CD4-positive, alpha-beta T cell treated with Interleukin-1 beta for 1 hour (primary cell): Measurements from ENCODE around the gene ACSL6.
A peak's percentile ranks its signal among the peaks of the same experiment; 100 is the strongest.

Experiments used
- DNase-seq, 2 donors: peaks; one replicate each; pipeline ENCODE4 v3.0.0-alpha.2; 2020 to 2022

The ACSL6 gene

GRCh38 chr5:132011622-132012343 is at the start of gene ACSL6:
Gene ACSL6, minus strand, starts transcription at chr5:132011658. Its CDS starts 105 bp downstream, at chr5:132011553.
- DNase-seq = peak; percentile 20 to 50

- no peak for DNase-seq
These were observed 49.2 kb upstream of the ACSL6 start, which contains the start of gene IL3 for GRCh38 chr5:132060501-132061161. Gene IL3, plus strand, starts transcription at chr5:132060655. Its CDS starts 52 bp downstream, at chr5:132060707.

GRCh38 chr5:132059696-132060500 is 48.4 kb upstream of the ACSL6 start:
- no peak for DNase-seq

- peak in 1 of 2 donors; percentile 42 for DNase-seq
These were observed 47.7 kb upstream of the ACSL6 start for GRCh38 chr5:132059043-132059695.

- DNase-seq = no peak
These were observed 47.2 kb upstream of the ACSL6 start for GRCh38 chr5:132058646-132059042.

- DNase-seq = no peak
These were observed 46.2 kb upstream of the ACSL6 start for GRCh38 chr5:132057498-132058255.

- no peak for DNase-seq
These were observed 45.4 kb upstream of the ACSL6 start for GRCh38 chr5:132056610-132057497.

GRCh38 chr5:132055808-132056609 is 44.6 kb upstream of the ACSL6 start:
- DNase-seq = peak; percentile 55 to 67

- no peak for DNase-seq
These were observed 44.0 kb upstream of the ACSL6 start for GRCh38 chr5:132055441-132055807.

- DNase-seq = no peak
These were observed 43.4 kb upstream of the ACSL6 start for GRCh38 chr5:132054697-132055440.

- no peak for DNase-seq
These were observed 42.7 kb upstream of the ACSL6 start for GRCh38 chr5:132054031-132054696.

GRCh38 chr5:132053483-132053882 is 42.0 kb upstream of the ACSL6 start:
- no peak for DNase-seq

- DNase-seq = no peak
These were observed 41.1 kb upstream of the ACSL6 start for GRCh38 chr5:132052520-132052919.

GRCh38 chr5:132050661-132051552 is 39.4 kb upstream of the ACSL6 start:
- no peak for DNase-seq

- no peak for DNase-seq
These were observed 38.7 kb upstream of the ACSL6 start for GRCh38 chr5:132050136-132050535.

GRCh38 chr5:132049559-132049958 is 38.1 kb upstream of the ACSL6 start:
- DNase-seq = no peak

- DNase-seq = no peak
These were observed 37.6 kb upstream of the ACSL6 start for GRCh38 chr5:132049093-132049492.

- no peak for DNase-seq
These were observed 35.4 kb upstream of the ACSL6 start for GRCh38 chr5:132046880-132047299.
